Thyroid gland (tissue), 4 donors: ENCODE measurements around the gene MED7.

Source experiments
- POLR2A ChIP-seq, 2 donors: fragments of 450-650 bp; IDR thresholded peaks; one replicate each; pipeline ENCODE4 v1.6.1; 2017; ENCODE audit warnings: antibody characterized with exemption in 2 of 2, mild to moderate bottlenecking in 2 of 2, moderate library complexity in 1 of 2
- TF ChIP-seq, protein P1 (sequence below), 6 experiments: fragments of 200-600 bp in 3 of 6; fragments of 450-650 bp in 3 of 6; sonication (generic) in 3 of 6; IDR thresholded peaks; one replicate each; pipeline ENCODE4 v1.5.1; 2016 to 2019; ENCODE audit warnings: antibody characterized with exemption in 6 of 6, mild to moderate bottlenecking in 2 of 6, inconsistent platforms in 1 of 6, moderate library complexity in 1 of 6

DNA sequence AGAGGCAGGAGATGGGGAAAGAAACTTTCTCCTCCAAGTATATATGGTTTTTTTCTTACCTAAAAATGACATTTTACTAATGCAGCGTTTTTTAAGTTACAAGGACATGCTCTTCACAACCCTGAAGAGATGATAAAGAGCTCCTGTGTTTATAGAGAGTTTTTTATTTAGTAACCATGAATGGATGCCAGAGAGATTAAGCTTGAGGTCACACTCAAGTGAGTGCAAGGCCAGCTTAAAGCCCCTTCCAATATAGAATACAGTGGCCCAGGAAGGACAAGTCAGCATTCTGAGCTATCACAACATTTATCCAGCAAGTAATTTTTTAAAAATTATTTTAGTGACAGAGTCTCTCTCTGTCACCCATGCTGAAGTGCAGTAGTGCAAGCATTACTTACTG lies 27.2 kb downstream of the MED7 start:
- TF ChIP-seq, protein P1, sequence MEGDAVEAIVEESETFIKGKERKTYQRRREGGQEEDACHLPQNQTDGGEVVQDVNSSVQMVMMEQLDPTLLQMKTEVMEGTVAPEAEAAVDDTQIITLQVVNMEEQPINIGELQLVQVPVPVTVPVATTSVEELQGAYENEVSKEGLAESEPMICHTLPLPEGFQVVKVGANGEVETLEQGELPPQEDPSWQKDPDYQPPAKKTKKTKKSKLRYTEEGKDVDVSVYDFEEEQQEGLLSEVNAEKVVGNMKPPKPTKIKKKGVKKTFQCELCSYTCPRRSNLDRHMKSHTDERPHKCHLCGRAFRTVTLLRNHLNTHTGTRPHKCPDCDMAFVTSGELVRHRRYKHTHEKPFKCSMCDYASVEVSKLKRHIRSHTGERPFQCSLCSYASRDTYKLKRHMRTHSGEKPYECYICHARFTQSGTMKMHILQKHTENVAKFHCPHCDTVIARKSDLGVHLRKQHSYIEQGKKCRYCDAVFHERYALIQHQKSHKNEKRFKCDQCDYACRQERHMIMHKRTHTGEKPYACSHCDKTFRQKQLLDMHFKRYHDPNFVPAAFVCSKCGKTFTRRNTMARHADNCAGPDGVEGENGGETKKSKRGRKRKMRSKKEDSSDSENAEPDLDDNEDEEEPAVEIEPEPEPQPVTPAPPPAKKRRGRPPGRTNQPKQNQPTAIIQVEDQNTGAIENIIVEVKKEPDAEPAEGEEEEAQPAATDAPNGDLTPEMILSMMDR (IDR thresholded peaks at IDR 0.05) = no peak
- no peak for TF ChIP-seq POLR2A (IDR thresholded peaks at IDR 0.05)
